H1 (cell line): ENCODE measurements around the gene SDF2. TPM values are rescaled to one million over a fixed set of nuclear protein-coding genes. Genes with fewer than 3 reads are reported as not detected.

Experiments
- CTCF ChIA-PET: fragments of 300-600 bp; sonication (Branson Sonifier 250); formaldehyde crosslinking; loops from one replicate; lab custom pipeline; 2021; ENCODE audit not compliant: partially characterized antibody; lab: Charles Lee
- POLR2A ChIA-PET: fragments of 300-600 bp; sonication (Branson Sonifier 250); formaldehyde crosslinking; loops from one replicate; lab custom pipeline; 2021; ENCODE audit warnings: inconsistent platforms; ENCODE audit not compliant: partially characterized antibody; lab: Charles Lee
- DNase-seq, 2 experiments: peaks; one replicate each; pipeline versions ENCODE4 v3.0.0 to v3.0.0-alpha.2; 2010 to 2022; ENCODE audit warnings: low spot score in 2 of 2, low read depth in 1 of 2, mixed read lengths in 1 of 2
- FAIRE-seq: peaks from 2 replicates; lab custom pipeline; 2011; peaks lifted over from hg19 to GRCh38; lab: Jason Lieb, UNC
- H2AFZ ChIP-seq: 2 replicates; pipeline ENCODE4 v1.8.1; 2012; ENCODE audit warnings: low read length, inconsistent platforms
- H2AK5ac ChIP-seq: 2 replicates; pipeline ENCODE4 v1.6.1; 2013; ENCODE audit warnings: low read depth, low read length
- H2BK120ac ChIP-seq: replicated peaks from 2 replicates; pipeline ENCODE3; 2013; ENCODE audit warnings: low read depth, low read length, inconsistent platforms
- H2BK12ac ChIP-seq: 2 replicates; pipeline ENCODE4 v1.6.1; 2013; ENCODE audit warnings: low read depth, low read length
- H2BK15ac ChIP-seq: 2 replicates; pipeline ENCODE4 v1.6.1; 2013; ENCODE audit warnings: low read length
- H2BK20ac ChIP-seq: 2 replicates; pipeline ENCODE4 v1.6.1; 2013; ENCODE audit warnings: low read length
- H2BK5ac ChIP-seq: 2 replicates; pipeline ENCODE4 v1.6.1; 2013; ENCODE audit warnings: low read depth, low read length
- H3K14ac ChIP-seq: 2 replicates; pipeline ENCODE4 v1.6.1; 2013; ENCODE audit warnings: inconsistent platforms; ENCODE audit not compliant: insufficient read length
- H3K18ac ChIP-seq: 2 replicates; pipeline ENCODE4 v1.6.1; 2013; ENCODE audit warnings: low read length; ENCODE audit errors: extremely low read depth
- H3K23ac ChIP-seq: 2 replicates; pipeline ENCODE4 v1.6.1; 2013; ENCODE audit warnings: inconsistent platforms; ENCODE audit not compliant: insufficient read length
- H3K23me2 ChIP-seq: 2 replicates; pipeline ENCODE4 v1.6.1; 2013; ENCODE audit warnings: low read depth, low read length
- H3K27ac ChIP-seq: 2 replicates; pipeline ENCODE4 v1.6.1; 2011; ENCODE audit warnings: low read depth, low read length, inconsistent platforms
- H3K27me3 ChIP-seq, 4 experiments: replicated peaks in 1 of 4; 1 replicate in 1 of 4; 2 replicates in 3 of 4; pipeline versions ENCODE4 v1.6.1 to v1.8.1; 2011 to 2013; ENCODE audit warnings: low read length in 3 of 4, mild to moderate bottlenecking in 3 of 4, inconsistent platforms in 2 of 4, mixed read lengths in 2 of 4, moderate library complexity in 1 of 4; ENCODE audit not compliant: control insufficient read depth in 3 of 4, insufficient read depth in 3 of 4; ENCODE audit errors: extremely low read depth in 1 of 4
- H3K36me3 ChIP-seq, 4 experiments: 2 replicates each; pipeline versions ENCODE4 v1.6.1 to v1.8.1; 2011 to 2013; ENCODE audit warnings: mild to moderate bottlenecking in 4 of 4, low read length in 3 of 4, moderate library complexity in 2 of 4, control low read depth in 1 of 4, inconsistent platforms in 1 of 4; ENCODE audit not compliant: insufficient read depth in 4 of 4, control insufficient read depth in 2 of 4
- H3K4ac ChIP-seq: replicated peaks from 2 replicates; pipeline ENCODE3; 2013; ENCODE audit warnings: low read length, low read depth, mixed read lengths, inconsistent platforms; ENCODE audit not compliant: insufficient read length
- H3K4me1 ChIP-seq, 4 experiments: replicated peaks in 1 of 4; 1 replicate in 1 of 4; 2 replicates in 3 of 4; pipeline versions ENCODE4 v1.6.1 to v1.8.1; 2011 to 2013; ENCODE audit warnings: low read length in 3 of 4, inconsistent platforms in 2 of 4, mixed read lengths in 1 of 4; ENCODE audit not compliant: insufficient read depth in 4 of 4, control insufficient read depth in 3 of 4
- H3K4me2 ChIP-seq, 2 experiments: 2 replicates each; pipeline versions ENCODE4 v1.6.1 to v1.8.1; 2011 to 2013; ENCODE audit warnings: low read depth in 2 of 2, low read length in 2 of 2, control low read depth in 1 of 2, inconsistent platforms in 1 of 2, mild to moderate bottlenecking in 1 of 2; ENCODE audit not compliant: insufficient read depth in 1 of 2
- H3K4me3 ChIP-seq, 4 experiments: fragments of 200-600, 300-600 bp in 1 of 4; sonication (generic), shearing (Covaris generic), sonication (Bioruptor Twin) in 1 of 4; 2 replicates each; pipeline versions ENCODE4 v1.5.1 to v1.8.1; 2011 to 2016; ENCODE audit warnings: low read length in 4 of 4, low read depth in 3 of 4, control low read depth in 2 of 4, inconsistent platforms in 2 of 4, mild to moderate bottlenecking in 2 of 4, mixed read lengths in 1 of 4, moderate library complexity in 1 of 4; ENCODE audit not compliant: insufficient read depth in 2 of 4; ENCODE audit errors: extremely low read depth in 1 of 4
- H3K56ac ChIP-seq: replicated peaks from 2 replicates; pipeline ENCODE3; 2013; ENCODE audit warnings: low read depth, mild to moderate bottlenecking, mixed read lengths, low read length, inconsistent platforms; ENCODE audit not compliant: insufficient read length
- H3K79me1 ChIP-seq: 2 replicates; pipeline ENCODE4 v1.6.1; 2013; ENCODE audit warnings: low read depth, low read length, control low read depth
- H3K79me2 ChIP-seq, 2 experiments: 2 replicates each; pipeline versions ENCODE4 v1.6.1 to v1.8.1; 2012 to 2013; ENCODE audit warnings: low read length in 2 of 2, mild to moderate bottlenecking in 2 of 2, inconsistent platforms in 1 of 2; ENCODE audit not compliant: insufficient read depth in 2 of 2, control insufficient read depth in 1 of 2
- H3K9ac ChIP-seq, 4 experiments: replicated peaks in 1 of 4; 1 replicate in 1 of 4; 2 replicates in 3 of 4; pipeline versions ENCODE4 v1.6.1 to v1.8.1; 2011 to 2013; ENCODE audit warnings: low read depth in 3 of 4, low read length in 3 of 4, control low read depth in 2 of 4, mild to moderate bottlenecking in 2 of 4, moderate library complexity in 2 of 4, inconsistent platforms in 1 of 4; ENCODE audit errors: extremely low read depth in 1 of 4
- H3K9me3 ChIP-seq, 2 experiments: 2 replicates each; pipeline versions ENCODE4 v1.6.1 to v1.8.1; 2012 to 2013; ENCODE audit warnings: mild to moderate bottlenecking in 2 of 2, moderate library complexity in 2 of 2, control low read depth in 1 of 2, inconsistent platforms in 1 of 2, low read depth in 1 of 2, low read length in 1 of 2, mixed read lengths in 1 of 2; ENCODE audit not compliant: insufficient read depth in 2 of 2
- H4K20me1 ChIP-seq, 2 experiments: replicated peaks in 1 of 2; 2 replicates each; pipeline versions ENCODE3 to v1.8.1; 2011 to 2013; ENCODE audit warnings: inconsistent platforms in 2 of 2, low read length in 2 of 2, mild to moderate bottlenecking in 1 of 2; ENCODE audit not compliant: insufficient read depth in 2 of 2, control insufficient read depth in 1 of 2
- H4K5ac ChIP-seq: 2 replicates; pipeline ENCODE4 v1.6.1; 2013; ENCODE audit warnings: low read length, low read depth, mixed read lengths, inconsistent platforms; ENCODE audit not compliant: insufficient read length
- H4K8ac ChIP-seq: 2 replicates; pipeline ENCODE4 v1.8.0; 2013; ENCODE audit warnings: mild to moderate bottlenecking, moderate library complexity, low read length, inconsistent platforms; ENCODE audit not compliant: insufficient read depth; ENCODE audit errors: extremely low read depth
- H4K91ac ChIP-seq: replicated peaks from 2 replicates; pipeline ENCODE3; 2013; ENCODE audit warnings: low read length, mixed read lengths, inconsistent platforms; ENCODE audit not compliant: insufficient read length
- ATF2 ChIP-seq: IDR thresholded peaks from 2 replicates; pipeline ENCODE4 v1.6.1; 2012; ENCODE audit warnings: low read length, inconsistent platforms
- GABPA ChIP-seq: IDR thresholded peaks from 2 replicates; pipeline ENCODE4 v1.6.1; 2011; ENCODE audit warnings: mild to moderate bottlenecking, low read length, moderate library complexity, borderline replicate concordance; ENCODE audit not compliant: insufficient read depth
- KDM1A ChIP-seq: fragments of 200-600, 300-600 bp; sonication (generic); IDR thresholded peaks from 2 replicates; pipeline ENCODE4 v1.7.1; 2016; ENCODE audit warnings: mild to moderate bottlenecking, low read length, borderline replicate concordance
- MAX ChIP-seq: IDR thresholded peaks from 2 replicates; pipeline ENCODE4 v1.6.1; 2012; ENCODE audit warnings: inconsistent platforms
- POLR2A ChIP-seq, 2 experiments: IDR thresholded peaks; 1 replicate in 1 of 2; 2 replicates in 1 of 2; pipeline ENCODE4 v1.6.1; 2011; ENCODE audit warnings: low read depth in 2 of 2, low read length in 2 of 2, mild to moderate bottlenecking in 2 of 2; ENCODE audit errors: control extremely low read depth in 1 of 2
- RFX5 ChIP-seq: IDR thresholded peaks from 2 replicates; pipeline ENCODE4 v1.6.1; 2011; ENCODE audit warnings: low read depth, low read length, improper control_type of control experiment, borderline replicate concordance
- RNF2 ChIP-seq: fragments of 200-900, 300-1000 bp; sonication (generic); IDR thresholded peaks from 2 replicates; pipeline ENCODE4 v1.7.1; 2016; ENCODE audit warnings: borderline replicate concordance, low read depth, mild to moderate bottlenecking, antibody characterized with exemption, low read length; ENCODE audit not compliant: poor library complexity, severe bottlenecking; ENCODE audit errors: missing control alignments
- RXRA ChIP-seq: IDR thresholded peaks from 2 replicates; pipeline ENCODE4 v1.6.1; 2011; ENCODE audit warnings: low read depth, mild to moderate bottlenecking, low read length, moderate library complexity; ENCODE audit not compliant: insufficient read depth
- SIRT6 ChIP-seq: IDR thresholded peaks from one replicate; pipeline ENCODE4 v1.7.1; 2012; ENCODE audit warnings: low read length, inconsistent platforms
- TCF12 ChIP-seq: IDR thresholded peaks from 2 replicates; pipeline ENCODE4 v1.6.1; 2011; ENCODE audit warnings: low read depth, mild to moderate bottlenecking, low read length
- TEAD4 ChIP-seq: IDR thresholded peaks from 2 replicates; pipeline ENCODE4 v1.6.1; 2012; ENCODE audit warnings: low read depth, low read length, inconsistent platforms, mixed read lengths
- ZNF274 ChIP-seq: IDR thresholded peaks from 2 replicates; pipeline ENCODE4 v1.7.0; 2012; ENCODE audit warnings: low read length, borderline replicate concordance; ENCODE audit errors: extremely low read depth
- WGBS, 2 experiments: shearing (Covaris generic) in 1 of 2; methylation state at CpG; one replicate each; pipeline versions ENCODE4 v1.1.6 to v1.1.7; 2013 to 2015; ENCODE audit warnings: low lambda C conversion rate in 2 of 2, mixed read lengths in 2 of 2, inconsistent platforms in 1 of 2, low coverage in 1 of 2, missing lambda C conversion rate in 1 of 2; ENCODE audit not compliant: insufficient replicate concordance in 2 of 2, insufficient coverage in 1 of 2, insufficient read length in 1 of 2; ENCODE audit errors: extremely low coverage in 1 of 2, missing lambda C conversion rate in 1 of 2; 5-methylcytosine and 5-hydroxymethylcytosine counted together
- polyA plus RNA-seq, 7 experiments: library from polyadenylated mRNA; depleted of rRNA in 3 of 7; stranded (reverse) in 5 of 7; unstranded in 2 of 7; fragments of >200 nt in 5 of 7; fragments of 200-250 nt in 2 of 7; gene quantifications; 1 replicate in 5 of 7; 2 replicates in 1 of 7; 4 replicates in 1 of 7; pipeline versions ENCODE4 v1.2.1 to v1.2.3, GENCODE V29; 2011 to 2013; ENCODE audit warnings: missing spikeins in 2 of 7, mixed read lengths in 2 of 7
- total RNA-seq: library from RNA; stranded (reverse); fragmentation: NEBNext Ultra II Directional; extraction: Animal tissue kit (Norgen Biotek cat#: 25700); gene quantifications from 2 replicates; pipeline ENCODE4 v1.2.1, GENCODE V29; 2021

Gene SDF2
- total and polyA plus RNA-seq, 2 of the 8 experiments (the other 6 are each of a cell fraction or from before 2014, with no cell fraction given): 44.8 to 65.4 TPM

- Histone ChIP-seq H3K23ac (no peak overlapping the region), H3K4me3 (no peak overlapping the region), H3K18ac (no peak overlapping the region), H3K4me2 (no peak overlapping the region), H2AFZ (no peak overlapping the region), H3K9me3 (no peaks in the 10 kb centered on the region), H4K20me1 (peaks cover 3% of the 10 kb centered on the region in 2 experiments), H2BK12ac (no peak overlapping the region), H2BK5ac (no peak overlapping the region), H2BK20ac (no peak overlapping the region), H4K5ac (no peak overlapping the region), H3K79me2 (no peaks in the 10 kb centered on the region), H3K36me3 (peaks cover 50 to 86% (median 80%) of the 10 kb centered on the region in 4 experiments), H4K8ac (no peak overlapping the region), H2AK5ac (no peak overlapping the region), H2BK120ac (no peak overlapping the region), H3K23me2 (no peaks in the 10 kb centered on the region), H3K27me3 (no peaks in the 10 kb centered on the region), H3K56ac (no peak overlapping the region), H3K4me1 (no peaks in the 10 kb centered on the region), H3K27ac (no peak overlapping the region), H3K14ac (no peak overlapping the region), H2BK15ac (no peak overlapping the region), H4K91ac (no peak overlapping the region), H3K4ac (no peak overlapping the region), H3K79me1 (no peaks in the 10 kb centered on the region), H3K9ac (no peak overlapping the region)
- WGBS, 2 experiments: 95% methylated on average over 3 of the region's 3 CpGs; no CpG with 5 or more reads in 1 of the 2 experiments
- DNase-seq (no peak), FAIRE-seq (no peak)
- ChIA-PET CTCF (interaction anchor here (1.2 to 1.4 kb wide), 2 partner anchors 12 to 14 kb away, joined by 3 to 4 read pairs; no protein-coding TSS in a partner anchor), POLR2A (interaction anchor here (2.4 to 6.5 kb wide), 2 partner anchors 11 kb away, joined by 6 to 35 read pairs; no protein-coding TSS in a partner anchor)
- TF ChIP-seq KDM1A (no peak), ATF2 (no peak), GABPA (no peak), MAX (no peak), POLR2A (IDR thresholded peaks at IDR 0.05; ENCODE audit: control extremely low read depth in 1 of 2, low read depth in 2 of 2, low read length in 2 of 2) (no peak), RNF2 (no peak), SIRT6 (no peak), TEAD4 (no peak), RXRA (no peak), TCF12 (no peak), RFX5 (no peak), ZNF274 (no peak)
Observed at GRCh38 chr17:28689011-28689410, 27.3 kb upstream of the SDF2 start.
